KBM-7 (cell line): ENCODE data around the gene SLC12A8.

Source experiments
- DNase-seq: peaks from one replicate; pipeline ENCODE4 v3.0.0-alpha.2; 2015
- in situ Hi-C: fragments of 300-500 bp; cut with MboI; formaldehyde crosslinking; loops from 2 replicates; pipeline ENCODE4 v1.14.3; 2020; ENCODE audit warnings: low sequenced_read_pairs, low pct_unique_long_range_greater_than_20kb, mixed read lengths

Gene SLC12A8

GRCh38 chr3:125220183-125220582, 7.6 kb upstream of the SLC12A8 start:
- DNase-seq: no peak
- in situ Hi-C loops: no loop called here

- DNase-seq: no peak
- in situ Hi-C loops: no loop called here
These were observed 6.7 kb upstream of the SLC12A8 start for GRCh38 chr3:125219261-125219701.

- DNase-seq: no peak
- in situ Hi-C loops: no loop called here
These were observed 2.2 kb upstream of the SLC12A8 start for GRCh38 chr3:125214738-125215137.

GRCh38 chr3:125213946-125214542, 1.5 kb upstream of the SLC12A8 start:
- in situ Hi-C loops: no loop called here
- DNase-seq: no peak

- in situ Hi-C loops: no loop called here
- no peak for DNase-seq
These were observed 812 bp upstream of the SLC12A8 start for GRCh38 chr3:125213364-125213755.

GRCh38 chr3:125212091-125212508, 448 bp downstream of the SLC12A8 start:
- in situ Hi-C loops: no loop called here
- no peak for DNase-seq

- in situ Hi-C loops: no loop called here
- DNase-seq: no peak
These were observed 941 bp downstream of the SLC12A8 start for GRCh38 chr3:125211523-125212090.

GRCh38 chr3:125207949-125208568, 4.5 kb downstream of the SLC12A8 start:
- in situ Hi-C loops: no loop called here
- no peak for DNase-seq

GRCh38 chr3:125207507-125207906, 5.0 kb downstream of the SLC12A8 start:
- in situ Hi-C loops: no loop called here
- DNase-seq: no peak

GRCh38 chr3:125206934-125207333, 5.6 kb downstream of the SLC12A8 start:
- in situ Hi-C loops: no loop called here
- no peak for DNase-seq

- in situ Hi-C loops: no loop called here
These were observed 8.8 kb downstream of the SLC12A8 start for GRCh38 chr3:125203731-125204130.

GRCh38 chr3:125202197-125202596, 10.4 kb downstream of the SLC12A8 start:
- in situ Hi-C loops: no loop called here
- DNase-seq: peak; percentile 31

More at GRCh38 chr3:125203731-125204130, 8.8 kb downstream of the SLC12A8 start:
- no peak for DNase-seq

GRCh38 chr3:125200731-125201139, 11.8 kb downstream of the SLC12A8 start:
- in situ Hi-C loops: no loop called here
- DNase-seq: no peak

GRCh38 chr3:125194849-125195601, 17.5 kb downstream of the SLC12A8 start:
- DNase-seq: no peak
- in situ Hi-C loops: no loop called here

- in situ Hi-C loops: no loop called here
- DNase-seq: no peak
These were observed 18.3 kb downstream of the SLC12A8 start for GRCh38 chr3:125194061-125194848.

GRCh38 chr3:125192190-125193035, 20.1 kb downstream of the SLC12A8 start:
- DNase-seq: peak; percentile 7
- in situ Hi-C loops: no loop called here

- DNase-seq: no peak
- in situ Hi-C loops: no loop called here
These were observed 20.8 kb downstream of the SLC12A8 start for GRCh38 chr3:125191730-125192129.

GRCh38 chr3:125191256-125191655, 21.3 kb downstream of the SLC12A8 start:
- in situ Hi-C loops: no loop called here
- DNase-seq: no peak
